H1 (cell line): ENCODE measurements around the gene INO80C. TPM values are rescaled to one million over a fixed set of nuclear protein-coding genes. Genes with fewer than 3 reads are reported as not detected.

Source experiments
- BRCA1 ChIP-seq: IDR thresholded peaks from 2 replicates; pipeline ENCODE4 v1.6.1; 2012; ENCODE audit warnings: low read depth, low read length, improper control_type of control experiment
- CBX5 ChIP-seq: fragments of 300-800, 300-1000 bp; sonication (generic); IDR thresholded peaks from 2 replicates; pipeline ENCODE4 v1.7.1; 2016; ENCODE audit warnings: antibody characterized with exemption, low read length, low read depth
- CHD7 ChIP-seq: fragments of 300-600 bp; sonication (generic); IDR thresholded peaks from 2 replicates; pipeline ENCODE4 v1.7.1; 2012; ENCODE audit warnings: low read length, moderate library complexity, mild to moderate bottlenecking, inconsistent platforms; ENCODE audit not compliant: insufficient replicate concordance
- CREB1 ChIP-seq: IDR thresholded peaks from 2 replicates; pipeline ENCODE4 v1.6.1; 2012; ENCODE audit warnings: inconsistent platforms
- EGR1 ChIP-seq: IDR thresholded peaks from 2 replicates; pipeline ENCODE4 v1.6.1; 2011; ENCODE audit warnings: low read depth, low read length, borderline replicate concordance
- HDAC6 ChIP-seq: IDR thresholded peaks from one replicate; pipeline ENCODE4 v1.7.1; 2012; ENCODE audit warnings: low read depth, mild to moderate bottlenecking, inconsistent platforms, low read length, moderate library complexity
- RBBP5 ChIP-seq: IDR thresholded peaks from 2 replicates; pipeline ENCODE4 v1.7.1; 2012; ENCODE audit warnings: low read depth, mild to moderate bottlenecking, inconsistent platforms, low read length, moderate library complexity, borderline replicate concordance
- USF2 ChIP-seq: IDR thresholded peaks from 2 replicates; pipeline ENCODE4 v1.6.1; 2011; ENCODE audit warnings: low read length, improper control_type of control experiment
- ZNF274 ChIP-seq: IDR thresholded peaks from 2 replicates; pipeline ENCODE4 v1.7.0; 2012; ENCODE audit warnings: low read length, borderline replicate concordance; ENCODE audit errors: extremely low read depth
- polyA plus RNA-seq, 7 experiments: library from polyadenylated mRNA; depleted of rRNA in 3 of 7; stranded (reverse) in 5 of 7; unstranded in 2 of 7; fragments of >200 nt in 5 of 7; fragments of 200-250 nt in 2 of 7; gene quantifications; 1 replicate in 5 of 7; 2 replicates in 1 of 7; 4 replicates in 1 of 7; pipeline versions ENCODE4 v1.2.1 to v1.2.3, GENCODE V29; 2011 to 2013; ENCODE audit warnings: missing spikeins in 2 of 7, mixed read lengths in 2 of 7
- total RNA-seq: library from RNA; stranded (reverse); fragmentation: NEBNext Ultra II Directional; extraction: Animal tissue kit (Norgen Biotek cat#: 25700); gene quantifications from 2 replicates; pipeline ENCODE4 v1.2.1, GENCODE V29; 2021

The INO80C gene
- total and polyA plus RNA-seq, 2 of the 8 experiments (the other 6 are each of a cell fraction or from before 2014, with no cell fraction given): 30.1 to 48.9 TPM

- no peak for TF ChIP-seq CHD7
- no peak for TF ChIP-seq BRCA1
- no peak for TF ChIP-seq ZNF274
- TF ChIP-seq CREB1: no peak
- no peak for TF ChIP-seq EGR1
- TF ChIP-seq CBX5: no peak
- no peak for TF ChIP-seq RBBP5
- TF ChIP-seq USF2: no peak
- no peak for TF ChIP-seq HDAC6
- TF ChIP-seq, all 59 proteins: peak for 0
These were observed 55.1 kb downstream of the INO80C start (continued) for GRCh38 chr18:35442701-35443100.
